ENCODE results near the gene RYR1. TPM values are rescaled to one million over a fixed set of nuclear protein-coding genes. Genes with fewer than 3 reads are reported as not detected.

RYR1 gene
- polyA plus RNA-seq, 1 of the 3 experiments (the other 2 are of a cell fraction), result under 0.01 TPM

DNA sequence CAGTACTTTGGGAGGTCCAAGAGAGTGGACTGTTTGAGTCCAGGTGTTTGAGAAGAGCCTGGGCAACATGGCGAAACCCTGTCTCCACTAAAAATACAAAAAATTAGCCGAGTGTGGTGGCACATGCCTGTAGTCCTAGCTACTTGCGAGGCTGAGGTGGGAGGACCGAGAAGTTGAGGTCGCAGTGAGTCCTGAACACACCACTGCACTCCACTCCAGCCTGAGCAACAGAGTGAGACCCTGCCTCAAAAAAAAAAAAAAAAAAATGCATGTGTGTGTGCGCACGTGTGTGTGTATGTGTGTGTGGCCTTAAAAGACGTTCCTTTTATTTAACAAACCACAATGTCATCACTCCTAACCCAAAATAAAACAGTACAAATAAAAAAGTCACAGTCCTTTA lies 121.7 kb downstream of the RYR1 start:
- no peaks in the 10 kb centered on the region; a peak in 1 of 4 replicates for H3K4me1 ChIP-seq (ENCODE audit: control insufficient read depth in 1 of 2, insufficient read depth in 2 of 2, low read depth in 1 of 2, low read length in 1 of 2)
- H3K4me3 ChIP-seq (ENCODE audit: low read depth in 2 of 2, low read length in 1 of 2), result no peak overlapping the region
- H3K9ac ChIP-seq, result no peak overlapping the region
- no peaks in the 10 kb centered on the region; the same call in 1 of the 2 replicates for H3K27me3 ChIP-seq (ENCODE audit: insufficient read depth)
- no peaks in the 10 kb centered on the region for H3K79me2 ChIP-seq (ENCODE audit: insufficient read depth)
- no peak overlapping the region for H3K4me2 ChIP-seq
- no peaks in the 10 kb centered on the region for H3K9me2 ChIP-seq
- WGBS (ENCODE audit: low lambda C conversion rate), result 74% methylated on average over 8 of the region's 8 CpGs
- H3F3A ChIP-seq (replicated peaks; ENCODE audit: insufficient read depth), result no peaks in the 10 kb centered on the region
- no peaks in the 10 kb centered on the region for H4K20me1 ChIP-seq (ENCODE audit: insufficient read depth)
- CTCF ChIA-PET, result no interaction called here
- no peak overlapping the region for H3K27ac ChIP-seq (ENCODE audit: low read depth in 2 of 2, low read length in 1 of 2)
- TF ChIP-seq GATA2 (CRISPR knock-in tag; IDR thresholded peaks at IDR 0.05) (no peak), TCF12 (IDR thresholded peaks at IDR 0.05) (no peak), NFIC (IDR thresholded peaks at IDR 0.05; ENCODE audit: borderline replicate concordance) (no peak), MEF2A (IDR thresholded peaks at IDR 0.05; ENCODE audit: borderline replicate concordance, low read depth) (no peak), SIN3A (IDR thresholded peaks at IDR 0.05; ENCODE audit: borderline replicate concordance, low read depth, low read length) (no peak), TAF1 (IDR thresholded peaks at IDR 0.05; ENCODE audit: borderline replicate concordance, low read depth, low read length) (no peak), RFX5 (IDR thresholded peaks at IDR 0.05; ENCODE audit: low read length) (no peak)
- TF ChIP-seq, protein P1, sequence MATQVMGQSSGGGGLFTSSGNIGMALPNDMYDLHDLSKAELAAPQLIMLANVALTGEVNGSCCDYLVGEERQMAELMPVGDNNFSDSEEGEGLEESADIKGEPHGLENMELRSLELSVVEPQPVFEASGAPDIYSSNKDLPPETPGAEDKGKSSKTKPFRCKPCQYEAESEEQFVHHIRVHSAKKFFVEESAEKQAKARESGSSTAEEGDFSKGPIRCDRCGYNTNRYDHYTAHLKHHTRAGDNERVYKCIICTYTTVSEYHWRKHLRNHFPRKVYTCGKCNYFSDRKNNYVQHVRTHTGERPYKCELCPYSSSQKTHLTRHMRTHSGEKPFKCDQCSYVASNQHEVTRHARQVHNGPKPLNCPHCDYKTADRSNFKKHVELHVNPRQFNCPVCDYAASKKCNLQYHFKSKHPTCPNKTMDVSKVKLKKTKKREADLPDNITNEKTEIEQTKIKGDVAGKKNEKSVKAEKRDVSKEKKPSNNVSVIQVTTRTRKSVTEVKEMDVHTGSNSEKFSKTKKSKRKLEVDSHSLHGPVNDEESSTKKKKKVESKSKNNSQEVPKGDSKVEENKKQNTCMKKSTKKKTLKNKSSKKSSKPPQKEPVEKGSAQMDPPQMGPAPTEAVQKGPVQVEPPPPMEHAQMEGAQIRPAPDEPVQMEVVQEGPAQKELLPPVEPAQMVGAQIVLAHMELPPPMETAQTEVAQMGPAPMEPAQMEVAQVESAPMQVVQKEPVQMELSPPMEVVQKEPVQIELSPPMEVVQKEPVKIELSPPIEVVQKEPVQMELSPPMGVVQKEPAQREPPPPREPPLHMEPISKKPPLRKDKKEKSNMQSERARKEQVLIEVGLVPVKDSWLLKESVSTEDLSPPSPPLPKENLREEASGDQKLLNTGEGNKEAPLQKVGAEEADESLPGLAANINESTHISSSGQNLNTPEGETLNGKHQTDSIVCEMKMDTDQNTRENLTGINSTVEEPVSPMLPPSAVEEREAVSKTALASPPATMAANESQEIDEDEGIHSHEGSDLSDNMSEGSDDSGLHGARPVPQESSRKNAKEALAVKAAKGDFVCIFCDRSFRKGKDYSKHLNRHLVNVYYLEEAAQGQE (IDR thresholded peaks at IDR 0.05; ENCODE audit: low read depth, low read length), result no peak
- TF ChIP-seq, protein P2, sequence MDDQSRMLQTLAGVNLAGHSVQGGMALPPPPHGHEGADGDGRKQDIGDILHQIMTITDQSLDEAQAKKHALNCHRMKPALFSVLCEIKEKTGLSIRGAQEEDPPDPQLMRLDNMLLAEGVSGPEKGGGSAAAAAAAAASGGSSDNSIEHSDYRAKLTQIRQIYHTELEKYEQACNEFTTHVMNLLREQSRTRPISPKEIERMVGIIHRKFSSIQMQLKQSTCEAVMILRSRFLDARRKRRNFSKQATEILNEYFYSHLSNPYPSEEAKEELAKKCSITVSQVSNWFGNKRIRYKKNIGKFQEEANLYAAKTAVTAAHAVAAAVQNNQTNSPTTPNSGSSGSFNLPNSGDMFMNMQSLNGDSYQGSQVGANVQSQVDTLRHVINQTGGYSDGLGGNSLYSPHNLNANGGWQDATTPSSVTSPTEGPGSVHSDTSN (IDR thresholded peaks at IDR 0.05), result no peak
- no peaks in the 10 kb centered on the region for H3K36me3 ChIP-seq (replicated peaks in 1 of 2; ENCODE audit: control insufficient read depth in 1 of 2, insufficient read depth in 2 of 2, low read length in 1 of 2)
- DNase-seq, result no peak
- POLR2A ChIA-PET, result no interaction called here
- no peaks in the 10 kb centered on the region for H3K9me3 ChIP-seq
- no peak overlapping the region for H2AFZ ChIP-seq (ENCODE audit: low read depth)

DNA sequence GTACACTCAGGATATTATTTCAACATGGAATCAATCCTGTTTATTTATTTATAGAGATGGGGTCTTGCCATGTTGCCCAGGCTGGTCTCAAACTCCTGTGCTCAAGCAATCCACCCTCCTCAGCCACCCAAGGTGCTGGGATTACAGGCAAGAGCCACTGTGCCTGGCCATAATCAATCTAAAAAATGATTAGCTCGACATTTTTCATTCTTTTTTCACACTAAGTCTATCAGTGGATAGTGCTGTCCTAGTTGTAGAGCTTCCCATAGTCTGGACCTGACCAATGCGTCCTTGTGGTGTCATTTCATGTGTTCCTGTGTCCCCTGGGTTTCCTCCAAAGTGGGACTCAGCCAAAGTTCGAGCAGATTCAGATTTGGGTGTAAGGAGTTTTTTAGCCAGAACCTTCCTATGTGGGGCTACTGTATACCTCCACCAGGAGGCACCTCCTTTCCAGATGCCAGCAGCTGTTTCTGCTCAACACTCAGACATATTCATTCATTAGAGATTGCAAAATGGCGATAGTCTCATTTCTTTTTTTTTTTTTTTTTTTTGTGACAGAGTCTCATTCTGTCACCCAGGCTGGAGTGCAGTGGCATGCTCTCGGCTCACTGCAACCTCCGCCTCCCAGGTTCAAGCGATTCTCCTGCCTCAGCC lies 123.2 kb downstream of the RYR1 start:
- POLR2A ChIA-PET, result no interaction called here
- Histone ChIP-seq H3K9ac (no peak overlapping the region), H3K9me3 (no peaks in the 10 kb centered on the region), H3K4me3 (ENCODE audit: low read depth in 2 of 2, low read length in 1 of 2) (no peak overlapping the region), H3K27me3 (ENCODE audit: insufficient read depth) (no peaks in the 10 kb centered on the region), H3K9me2 (no peaks in the 10 kb centered on the region), H3K27ac (ENCODE audit: low read depth in 2 of 2, low read length in 1 of 2) (no peak overlapping the region), H3F3A (replicated peaks; ENCODE audit: insufficient read depth) (no peaks in the 10 kb centered on the region), H3K36me3 (replicated peaks in 1 of 2; ENCODE audit: control insufficient read depth in 1 of 2, insufficient read depth in 2 of 2, low read length in 1 of 2) (no peaks in the 10 kb centered on the region), H3K4me2 (no peak overlapping the region), H4K20me1 (ENCODE audit: insufficient read depth) (no peaks in the 10 kb centered on the region), H3K79me2 (ENCODE audit: insufficient read depth) (no peaks in the 10 kb centered on the region), H2AFZ (ENCODE audit: low read depth) (no peak overlapping the region), H3K4me1 (ENCODE audit: control insufficient read depth in 1 of 2, insufficient read depth in 2 of 2, low read depth in 1 of 2, low read length in 1 of 2) (no peaks in the 10 kb centered on the region; a peak in 1 of 4 replicates)
- DNase-seq, result no peak
- WGBS (ENCODE audit: low lambda C conversion rate), result 45% methylated on average over 7 of the region's 7 CpGs
- CTCF ChIA-PET, result no interaction called here
- no peak; the same call in 1 of the 2 replicates for TF ChIP-seq RAD21 (IDR thresholded peaks at IDR 0.05; ENCODE audit: low read length)
- TF ChIP-seq RXRA (IDR thresholded peaks at IDR 0.05; ENCODE audit: borderline replicate concordance, low read depth), result no peak

Data from SK-N-SH (cell line).